Measurements from ENCODE around the gene RDH11.

RDH11 gene

DNA sequence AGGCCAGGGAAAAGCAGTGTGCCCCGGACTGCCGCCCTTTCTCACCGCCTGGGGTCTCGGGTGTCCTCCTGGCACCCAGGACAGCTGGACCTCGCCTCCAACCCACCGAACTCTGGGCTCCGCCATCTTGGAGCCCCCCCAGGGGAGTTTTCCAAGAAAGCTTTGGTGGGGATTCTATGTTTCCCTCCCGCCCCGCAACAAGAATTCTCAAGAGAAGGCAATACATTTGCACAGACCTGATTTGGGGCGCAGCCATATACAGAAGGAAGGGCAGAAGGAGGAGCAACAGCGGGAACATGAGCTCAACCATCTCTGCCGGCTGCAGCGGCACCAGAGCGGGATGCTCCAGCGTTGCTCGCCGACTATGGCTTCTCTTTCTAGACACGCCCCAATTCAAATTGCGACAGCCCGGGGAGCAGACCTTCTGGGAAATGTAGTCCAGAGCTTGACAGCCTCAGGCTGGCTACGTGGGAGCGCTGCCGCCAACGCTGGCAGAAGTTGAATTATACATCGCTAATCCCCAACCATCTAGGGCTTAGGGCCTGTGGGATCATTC is at the start of gene RDH11:
Gene RDH11, minus strand, starts transcription at position 371 of the 556 bp plus-strand sequence. Its CDS starts 61 bp downstream, at position 310.
- TF ChIP-seq, protein P1, sequence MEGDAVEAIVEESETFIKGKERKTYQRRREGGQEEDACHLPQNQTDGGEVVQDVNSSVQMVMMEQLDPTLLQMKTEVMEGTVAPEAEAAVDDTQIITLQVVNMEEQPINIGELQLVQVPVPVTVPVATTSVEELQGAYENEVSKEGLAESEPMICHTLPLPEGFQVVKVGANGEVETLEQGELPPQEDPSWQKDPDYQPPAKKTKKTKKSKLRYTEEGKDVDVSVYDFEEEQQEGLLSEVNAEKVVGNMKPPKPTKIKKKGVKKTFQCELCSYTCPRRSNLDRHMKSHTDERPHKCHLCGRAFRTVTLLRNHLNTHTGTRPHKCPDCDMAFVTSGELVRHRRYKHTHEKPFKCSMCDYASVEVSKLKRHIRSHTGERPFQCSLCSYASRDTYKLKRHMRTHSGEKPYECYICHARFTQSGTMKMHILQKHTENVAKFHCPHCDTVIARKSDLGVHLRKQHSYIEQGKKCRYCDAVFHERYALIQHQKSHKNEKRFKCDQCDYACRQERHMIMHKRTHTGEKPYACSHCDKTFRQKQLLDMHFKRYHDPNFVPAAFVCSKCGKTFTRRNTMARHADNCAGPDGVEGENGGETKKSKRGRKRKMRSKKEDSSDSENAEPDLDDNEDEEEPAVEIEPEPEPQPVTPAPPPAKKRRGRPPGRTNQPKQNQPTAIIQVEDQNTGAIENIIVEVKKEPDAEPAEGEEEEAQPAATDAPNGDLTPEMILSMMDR (conservative IDR thresholded peaks at IDR 0.05; ENCODE audit: low read depth, low read length), result no peak
- peak; percentile 92 for DNase-seq (ENCODE audit: low read depth)
- H3K4me3 ChIP-seq (ENCODE audit: low read depth, low read length), result peak within 1 kb of the TSS; percentile 92

DNA sequence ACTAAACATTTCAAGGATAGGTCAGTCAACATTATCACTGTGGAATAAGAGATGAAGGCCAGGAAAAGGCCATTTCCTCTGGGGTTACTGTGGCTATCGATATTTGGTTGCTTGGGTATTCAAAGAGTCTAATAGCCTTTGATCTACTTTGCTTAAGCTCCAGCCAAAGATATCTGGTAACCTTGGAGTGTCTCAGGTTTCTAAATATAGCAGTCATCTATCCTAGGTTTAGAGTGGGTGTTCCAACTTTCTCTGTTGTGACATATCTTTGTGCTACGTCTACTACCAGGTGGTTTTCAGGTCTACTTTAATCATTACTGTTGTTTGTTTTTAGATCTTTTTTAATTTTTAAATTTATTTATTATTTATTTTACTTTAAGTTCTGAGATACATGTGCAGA is 48.5 kb upstream of the RDH11 start:
- no peak for DNase-seq (ENCODE audit: low read depth)
- H3K4me3 ChIP-seq (ENCODE audit: low read depth, low read length), result no peak overlapping the region
- TF ChIP-seq, protein P1 (conservative IDR thresholded peaks at IDR 0.05; ENCODE audit: low read depth, low read length), result no peak

DNA sequence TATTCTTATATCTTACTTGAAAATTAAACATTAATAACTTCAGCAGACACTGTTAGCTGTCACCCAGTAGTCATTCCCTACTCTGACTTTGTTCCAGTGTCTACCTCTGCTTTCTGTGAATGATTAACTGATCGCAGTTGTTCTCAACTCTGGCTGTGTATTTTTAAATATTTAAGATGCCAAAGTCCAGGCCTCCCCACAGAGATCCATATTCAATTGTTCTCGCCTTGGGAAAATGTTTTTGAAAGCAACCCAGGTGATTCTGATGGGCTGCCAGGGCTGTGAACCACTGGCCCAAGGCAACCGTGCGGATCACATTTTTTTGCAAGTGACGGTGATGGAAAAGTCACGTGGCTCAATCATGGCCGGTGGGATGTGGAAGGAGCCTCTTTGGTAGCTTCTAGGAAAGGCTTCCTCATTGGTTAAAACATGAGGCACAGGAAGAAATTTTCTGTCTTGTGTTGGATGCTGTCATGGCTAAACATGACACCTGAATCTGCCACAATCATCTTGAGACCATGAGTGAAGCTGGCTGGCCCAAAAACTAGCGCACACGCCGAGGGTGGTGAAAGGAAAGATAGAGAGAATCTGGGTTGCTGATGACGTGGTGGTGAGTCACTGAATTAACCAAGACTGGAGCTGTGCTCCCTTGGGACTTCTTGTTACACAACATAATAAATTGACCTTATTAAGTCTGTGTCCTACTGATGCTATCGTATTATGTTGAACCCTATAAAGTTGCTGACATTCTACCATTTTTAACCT is 43.4 kb upstream of the RDH11 start:
- TF ChIP-seq, protein P1 (conservative IDR thresholded peaks at IDR 0.05; ENCODE audit: low read depth, low read length), result no peak
- peak; percentile 98 for DNase-seq (ENCODE audit: low read depth)
- H3K4me3 ChIP-seq (ENCODE audit: low read depth, low read length), result no peak overlapping the region

DNA sequence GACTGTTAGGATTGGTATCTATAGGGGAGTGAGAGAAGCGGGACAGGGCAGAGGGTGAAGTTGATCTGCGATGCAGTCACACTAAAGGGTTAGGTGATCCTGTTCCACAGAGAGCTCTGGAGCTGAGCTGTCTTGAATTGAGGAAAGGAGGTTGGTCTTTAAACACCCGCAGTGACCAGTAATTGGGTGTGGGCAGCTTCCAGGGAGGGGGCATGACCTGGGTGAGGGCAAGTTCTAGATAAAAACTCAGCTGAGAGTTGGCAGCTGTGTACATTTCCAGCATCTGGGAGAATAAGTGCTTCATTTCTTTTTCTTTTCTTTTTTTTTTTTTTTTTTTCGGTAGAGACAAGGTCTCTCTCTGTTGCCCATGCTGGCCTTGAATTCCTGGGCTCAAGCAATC is 41.2 kb upstream of the RDH11 start:
- TF ChIP-seq, protein P1 (conservative IDR thresholded peaks at IDR 0.05; ENCODE audit: low read depth, low read length), result no peak
- no peak for DNase-seq (ENCODE audit: low read depth)
- H3K4me3 ChIP-seq (ENCODE audit: low read depth, low read length), result no peak overlapping the region

GRCh38 chr14:67735336-67736147 is 40.0 kb upstream of the RDH11 start:
- TF ChIP-seq, protein P1 (conservative IDR thresholded peaks at IDR 0.05; ENCODE audit: low read depth, low read length), result no peak
- H3K4me3 ChIP-seq (ENCODE audit: low read depth, low read length), result no peak overlapping the region
- DNase-seq (ENCODE audit: low read depth), result no peak

GRCh38 chr14:67734675-67735074 is 39.1 kb upstream of the RDH11 start:
- no peak for DNase-seq (ENCODE audit: low read depth)
- no peak overlapping the region for H3K4me3 ChIP-seq (ENCODE audit: low read depth, low read length)
- TF ChIP-seq, protein P1 (conservative IDR thresholded peaks at IDR 0.05; ENCODE audit: low read depth, low read length), result peak; percentile 21
